ENCODE data around the gene LDAF1.
"Not testable (repeated sequence)": the region's sequence is repeated elsewhere in the genome, so short reads cannot be mapped to it uniquely, and the experiment has no call there.

The LDAF1 gene

GRCh38 chr16:21192991-21193390, 34.5 kb downstream of the LDAF1 start:
- H3K4me3 ChIP-seq (ENCODE audit: insufficient read depth, low read depth, low read length): no peak overlapping the region
- WGBS, 2 experiments: 94% methylated on average over 1 of the region's 1 CpG
- H3K36me3 ChIP-seq (ENCODE audit: control insufficient read depth, insufficient read depth, low read length): no peaks in the 10 kb centered on the region
- H3K27me3 ChIP-seq (ENCODE audit: control insufficient read depth, insufficient read depth, low read length, poor library complexity, severe bottlenecking): peaks cover 7% of the 10 kb centered on the region
- H3K9me3 ChIP-seq (ENCODE audit: control insufficient read depth, low read length): no peaks in the 10 kb centered on the region
- no peak overlapping the region for H3K27ac ChIP-seq (ENCODE audit: insufficient read depth, low read depth, low read length, poor library complexity, severe bottlenecking)
- no peaks in the 10 kb centered on the region for H3K4me1 ChIP-seq (ENCODE audit: control insufficient read depth, insufficient read depth, low read length)

- H3K4me1 ChIP-seq (ENCODE audit: control insufficient read depth, insufficient read depth, low read length): no peaks in the 10 kb centered on the region
- no peaks in the 10 kb centered on the region for H3K9me3 ChIP-seq (ENCODE audit: control insufficient read depth, low read length)
- no peaks in the 10 kb centered on the region for H3K36me3 ChIP-seq (ENCODE audit: control insufficient read depth, insufficient read depth, low read length)
- WGBS, 2 experiments: 80 to 87% methylated on average over 6 of the region's 6 CpGs
- no peaks in the 10 kb centered on the region for H3K27me3 ChIP-seq (ENCODE audit: control insufficient read depth, insufficient read depth, low read length, poor library complexity, severe bottlenecking)
- no peak overlapping the region for H3K4me3 ChIP-seq (ENCODE audit: insufficient read depth, low read depth, low read length)
- H3K27ac ChIP-seq (ENCODE audit: insufficient read depth, low read depth, low read length, poor library complexity, severe bottlenecking): no peak overlapping the region
Observed at GRCh38 chr16:21194771-21195301, 36.4 kb downstream of the LDAF1 start.

- H3K27me3 ChIP-seq (ENCODE audit: control insufficient read depth, insufficient read depth, low read length, poor library complexity, severe bottlenecking); H3K9me3 ChIP-seq (ENCODE audit: control insufficient read depth, low read length): not testable (repeated sequence)
- WGBS, 2 experiments: 94% methylated on average over 8 of the region's 8 CpGs
Observed at GRCh38 chr16:21195330-21195729, 36.9 kb downstream of the LDAF1 start.

GRCh38 chr16:21197112-21197511, 38.6 kb downstream of the LDAF1 start:
- Histone ChIP-seq H3K36me3 (ENCODE audit: control insufficient read depth, insufficient read depth, low read length) (no peaks in the 10 kb centered on the region), H3K4me3 (ENCODE audit: insufficient read depth, low read depth, low read length) (no peak overlapping the region), H3K9me3 (ENCODE audit: control insufficient read depth, low read length) (no peaks in the 10 kb centered on the region), H3K27me3 (ENCODE audit: control insufficient read depth, insufficient read depth, low read length, poor library complexity, severe bottlenecking) (no peaks in the 10 kb centered on the region), H3K27ac (ENCODE audit: insufficient read depth, low read depth, low read length, poor library complexity, severe bottlenecking) (no peak overlapping the region), H3K4me1 (ENCODE audit: control insufficient read depth, insufficient read depth, low read length) (no peaks in the 10 kb centered on the region)
- WGBS, 2 experiments: 84 to 96% methylated on average over 1 of the region's 1 CpG

More at GRCh38 chr16:21195330-21195729, 36.9 kb downstream of the LDAF1 start:
- H3K4me1 ChIP-seq (ENCODE audit: control insufficient read depth, insufficient read depth, low read length); H3K4me3 ChIP-seq (ENCODE audit: insufficient read depth, low read depth, low read length); H3K27ac ChIP-seq (ENCODE audit: insufficient read depth, low read depth, low read length, poor library complexity, severe bottlenecking); H3K36me3 ChIP-seq (ENCODE audit: control insufficient read depth, insufficient read depth, low read length): not testable (repeated sequence)

DNA sequence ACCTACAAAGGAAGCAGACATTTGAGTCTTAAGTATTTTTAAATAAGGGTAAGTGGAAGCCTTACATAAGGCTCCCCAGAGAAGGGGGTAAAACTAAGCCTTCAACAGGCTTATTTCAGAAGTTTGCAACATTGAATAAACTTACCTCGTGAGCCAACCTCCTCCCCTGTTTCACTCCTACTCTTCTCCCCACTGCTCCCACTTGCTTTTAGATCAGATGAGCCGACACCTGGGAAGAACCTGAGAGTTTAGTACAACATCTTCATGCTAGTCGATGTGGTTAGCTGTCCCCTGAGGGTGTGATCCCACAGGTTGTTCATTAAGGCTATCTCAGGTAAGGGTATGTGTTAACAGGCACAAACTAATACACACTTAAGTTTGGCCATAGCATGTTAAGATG, 39.1 kb downstream of the LDAF1 start:
- H3K27ac ChIP-seq (ENCODE audit: insufficient read depth, low read depth, low read length, poor library complexity, severe bottlenecking): no peak overlapping the region
- no peaks in the 10 kb centered on the region for H3K9me3 ChIP-seq (ENCODE audit: control insufficient read depth, low read length)
- WGBS, 2 experiments: 94 to 95% methylated on average over 3 of the region's 3 CpGs
- H3K36me3 ChIP-seq (ENCODE audit: control insufficient read depth, insufficient read depth, low read length): no peaks in the 10 kb centered on the region
- no peaks in the 10 kb centered on the region for H3K27me3 ChIP-seq (ENCODE audit: control insufficient read depth, insufficient read depth, low read length, poor library complexity, severe bottlenecking)
- no peaks in the 10 kb centered on the region for H3K4me1 ChIP-seq (ENCODE audit: control insufficient read depth, insufficient read depth, low read length)
- H3K4me3 ChIP-seq (ENCODE audit: insufficient read depth, low read depth, low read length): no peak overlapping the region

GRCh38 chr16:21199607-21200218, 41.2 kb downstream of the LDAF1 start:
- no peaks in the 10 kb centered on the region for H3K9me3 ChIP-seq (ENCODE audit: control insufficient read depth, low read length)
- WGBS, 2 experiments: 87 to 90% methylated on average over 5 of the region's 5 CpGs
- no peak overlapping the region for H3K27ac ChIP-seq (ENCODE audit: insufficient read depth, low read depth, low read length, poor library complexity, severe bottlenecking)
- H3K4me1 ChIP-seq (ENCODE audit: control insufficient read depth, insufficient read depth, low read length): no peaks in the 10 kb centered on the region
- no peak overlapping the region for H3K4me3 ChIP-seq (ENCODE audit: insufficient read depth, low read depth, low read length)
- H3K27me3 ChIP-seq (ENCODE audit: control insufficient read depth, insufficient read depth, low read length, poor library complexity, severe bottlenecking): no peaks in the 10 kb centered on the region
- H3K36me3 ChIP-seq (ENCODE audit: control insufficient read depth, insufficient read depth, low read length): no peaks in the 10 kb centered on the region

GRCh38 chr16:21203155-21203797, 44.8 kb downstream of the LDAF1 start:
- Histone ChIP-seq H3K4me3 (ENCODE audit: insufficient read depth, low read depth, low read length) (no peak overlapping the region), H3K36me3 (ENCODE audit: control insufficient read depth, insufficient read depth, low read length) (no peaks in the 10 kb centered on the region), H3K9me3 (ENCODE audit: control insufficient read depth, low read length) (no peaks in the 10 kb centered on the region), H3K27ac (ENCODE audit: insufficient read depth, low read depth, low read length, poor library complexity, severe bottlenecking) (no peak overlapping the region), H3K27me3 (ENCODE audit: control insufficient read depth, insufficient read depth, low read length, poor library complexity, severe bottlenecking) (no peaks in the 10 kb centered on the region), H3K4me1 (ENCODE audit: control insufficient read depth, insufficient read depth, low read length) (no peaks in the 10 kb centered on the region)
- whole genome bisulfite sequencing, 2 experiments: 95 to 96% methylated on average over 7 of the region's 7 CpGs

DNA sequence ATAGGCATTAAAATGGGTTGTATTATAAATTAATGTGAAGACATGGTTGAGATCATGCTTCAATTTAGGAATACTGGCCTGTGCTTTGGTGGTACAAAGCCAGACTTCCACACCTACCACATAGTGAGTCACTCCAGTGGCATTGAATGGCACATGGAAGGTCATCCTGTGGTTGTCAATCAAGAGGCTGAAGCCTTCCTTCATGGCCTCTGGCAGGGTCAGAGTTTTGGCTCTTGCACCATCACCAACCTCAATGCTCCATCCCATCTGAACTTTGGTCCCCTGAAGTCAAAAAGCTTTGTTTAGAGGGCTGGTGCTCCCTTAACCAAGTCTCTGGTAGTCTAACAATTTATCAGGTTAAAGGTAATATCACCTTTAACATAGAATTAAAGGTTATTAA, 46.8 kb downstream of the LDAF1 start:
- Histone ChIP-seq H3K9me3 (ENCODE audit: control insufficient read depth, low read length) (no peaks in the 10 kb centered on the region), H3K36me3 (ENCODE audit: control insufficient read depth, insufficient read depth, low read length) (no peaks in the 10 kb centered on the region), H3K27me3 (ENCODE audit: control insufficient read depth, insufficient read depth, low read length, poor library complexity, severe bottlenecking) (no peaks in the 10 kb centered on the region), H3K27ac (ENCODE audit: insufficient read depth, low read depth, low read length, poor library complexity, severe bottlenecking) (no peak overlapping the region), H3K4me1 (ENCODE audit: control insufficient read depth, insufficient read depth, low read length) (no peaks in the 10 kb centered on the region), H3K4me3 (ENCODE audit: insufficient read depth, low read depth, low read length) (no peak overlapping the region)

- no peak overlapping the region for H3K4me3 ChIP-seq (ENCODE audit: insufficient read depth, low read depth, low read length)
- H3K36me3 ChIP-seq (ENCODE audit: control insufficient read depth, insufficient read depth, low read length): no peaks in the 10 kb centered on the region
- no peaks in the 10 kb centered on the region for H3K27me3 ChIP-seq (ENCODE audit: control insufficient read depth, insufficient read depth, low read length, poor library complexity, severe bottlenecking)
- 92 to 95% methylated on average over 4 of the region's 4 CpGs for WGBS, 2 experiments
- no peaks in the 10 kb centered on the region for H3K9me3 ChIP-seq (ENCODE audit: control insufficient read depth, low read length)
- H3K4me1 ChIP-seq (ENCODE audit: control insufficient read depth, insufficient read depth, low read length): no peaks in the 10 kb centered on the region
- H3K27ac ChIP-seq (ENCODE audit: insufficient read depth, low read depth, low read length, poor library complexity, severe bottlenecking): no peak overlapping the region
Observed at GRCh38 chr16:21206550-21206949, 48.1 kb downstream of the LDAF1 start.

DNA sequence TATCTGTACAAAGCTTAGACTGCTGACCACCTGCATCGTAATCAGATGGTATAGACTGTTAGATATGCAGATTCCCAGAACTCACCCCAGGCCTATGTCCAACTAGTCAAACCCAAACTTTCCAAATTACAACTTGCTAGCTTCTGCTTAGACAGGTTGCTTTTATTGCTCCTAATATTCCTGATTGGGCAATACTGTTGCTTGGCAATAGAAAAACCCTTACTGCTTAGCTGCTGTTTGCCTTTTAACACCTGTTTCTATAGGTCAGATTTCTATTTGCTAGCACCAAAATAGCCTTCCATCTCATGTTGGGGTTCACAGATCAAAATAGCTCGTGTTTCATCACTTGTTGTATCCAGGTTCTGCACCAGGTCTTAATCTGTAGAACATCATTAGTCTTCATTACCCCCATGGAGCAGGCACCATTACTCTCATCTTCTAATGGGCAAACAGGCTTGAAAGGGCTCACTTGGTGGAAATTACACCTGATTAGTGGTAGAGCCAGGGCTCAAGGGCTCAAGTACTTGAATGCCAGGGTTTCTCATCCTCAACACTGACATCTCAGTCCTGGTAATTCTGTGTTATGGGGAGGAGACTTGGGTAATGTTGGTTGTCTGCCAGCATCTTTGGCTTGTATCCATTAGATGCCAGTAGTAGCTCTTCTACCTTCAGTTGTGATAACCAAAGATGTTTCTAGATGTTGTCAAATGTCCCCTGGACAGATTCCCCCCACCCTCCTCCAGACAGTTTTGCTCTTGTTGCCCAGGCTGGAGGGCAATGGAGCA, 50.2 kb downstream of the LDAF1 start:
- Histone ChIP-seq H3K36me3 (ENCODE audit: control insufficient read depth, insufficient read depth, low read length) (no peaks in the 10 kb centered on the region), H3K4me1 (ENCODE audit: control insufficient read depth, insufficient read depth, low read length) (no peaks in the 10 kb centered on the region), H3K4me3 (ENCODE audit: insufficient read depth, low read depth, low read length) (no peak overlapping the region), H3K9me3 (ENCODE audit: control insufficient read depth, low read length) (no peaks in the 10 kb centered on the region), H3K27me3 (ENCODE audit: control insufficient read depth, insufficient read depth, low read length, poor library complexity, severe bottlenecking) (no peaks in the 10 kb centered on the region), H3K27ac (ENCODE audit: insufficient read depth, low read depth, low read length, poor library complexity, severe bottlenecking) (no peak overlapping the region)
- 86 to 88% methylated on average over 2 of the region's 2 CpGs for WGBS, 2 experiments
